Muscle layer of colon (tissue), 2 donors: ENCODE results near the gene ZNF653.
"Not testable (repeated sequence)": the region's sequence is repeated elsewhere in the genome, so short reads cannot be mapped to it uniquely, and the experiment has no call there.

Experiments
- H3K27ac ChIP-seq: one replicate; pipeline ENCODE4 v1.7.0; 2013; ENCODE audit warnings: low read depth, mild to moderate bottlenecking, low read length, moderate library complexity
- H3K27me3 ChIP-seq, 2 donors: one replicate each; pipeline ENCODE4 v1.7.0; 2013; ENCODE audit warnings: low read length in 2 of 2, mild to moderate bottlenecking in 2 of 2; ENCODE audit not compliant: insufficient read depth in 2 of 2, control insufficient read depth in 1 of 2
- H3K36me3 ChIP-seq: one replicate; pipeline ENCODE4 v1.7.0; 2013; ENCODE audit warnings: mild to moderate bottlenecking, low read length; ENCODE audit not compliant: insufficient read depth
- H3K4me1 ChIP-seq: one replicate; pipeline ENCODE4 v1.7.0; 2013; ENCODE audit warnings: mild to moderate bottlenecking, low read length; ENCODE audit not compliant: insufficient read depth
- H3K4me3 ChIP-seq, 2 donors: one replicate each; pipeline ENCODE4 v1.7.0; 2013; ENCODE audit warnings: low read length in 2 of 2, low read depth in 1 of 2, mild to moderate bottlenecking in 1 of 2, moderate library complexity in 1 of 2
- H3K9ac ChIP-seq: one replicate; pipeline ENCODE4 v1.7.0; 2013; ENCODE audit warnings: low read length
- H3K9me3 ChIP-seq: one replicate; pipeline ENCODE4 v1.7.0; 2013; ENCODE audit warnings: mild to moderate bottlenecking, low read length
- donor health status: abdominal sarcoma.
- donor health status: Adenocarcinoma of cecum.

The ZNF653 gene

GRCh38 chr19:11435057-11435832, 70.4 kb downstream of the ZNF653 start, which contains the start of the genes ODAD3 and PRKCSH:
Gene ODAD3, minus strand, starts transcription at chr19:11435121. Its CDS starts 105 bp downstream, at chr19:11435016.
Gene PRKCSH, plus strand, starts transcription at chr19:11435635. Its CDS starts 483 bp downstream, at chr19:11436118.
- Histone ChIP-seq H3K4me1 (peaks cover 16% of the 10 kb centered on the region), H3K9ac (peak within 1 kb of the TSS; percentile 25), H3K27me3 (no peaks in the 10 kb centered on the region), H3K9me3 (no peaks in the 10 kb centered on the region), H3K4me3 (peak within 1 kb of the TSS; percentile 81 to 95), H3K36me3 (peaks cover 11% of the 10 kb centered on the region), H3K27ac (peak within 1 kb of the TSS; percentile 57)

GRCh38 chr19:11434703-11435056, 71.0 kb downstream of the ZNF653 start:
- H3K9me3 ChIP-seq = no peaks in the 10 kb centered on the region
- H3K36me3 ChIP-seq = peaks cover 11% of the 10 kb centered on the region
- H3K4me1 ChIP-seq = peaks cover 16% of the 10 kb centered on the region
- H3K9ac ChIP-seq = no peak overlapping the region
- H3K4me3 ChIP-seq = peak overlapping the region; percentile 24 to 72
- H3K27ac ChIP-seq = peak overlapping the region; percentile 56
- no peaks in the 10 kb centered on the region for H3K27me3 ChIP-seq

GRCh38 chr19:11433526-11433925, 72.1 kb downstream of the ZNF653 start:
- not testable (repeated sequence) for H3K27ac ChIP-seq, H3K9me3 ChIP-seq, H3K4me3 ChIP-seq, H3K27me3 ChIP-seq, H3K9ac ChIP-seq
- H3K4me1 ChIP-seq = peaks cover 16% of the 10 kb centered on the region
- H3K36me3 ChIP-seq = peaks cover 11% of the 10 kb centered on the region
